Measurements from ENCODE around the gene CPSF7.

The CPSF7 gene

GRCh38 chr11:61460474-61460881, 30.7 kb upstream of the CPSF7 start:
- Histone ChIP-seq H3K79me1 (ENCODE audit: low read depth, low read length) (no peaks in the 10 kb centered on the region), H3K23ac (ENCODE audit: low read depth, low read length, poor library complexity) (no peak overlapping the region), H2BK5ac (ENCODE audit: low read length) (no peak overlapping the region), H3K4ac (ENCODE audit: low read length) (no peak overlapping the region), H3K4me2 (ENCODE audit: insufficient read depth, low read length, poor library complexity, severe bottlenecking) (no peak overlapping the region), H3K4me1 (ENCODE audit: control insufficient read depth in 2 of 2, insufficient read depth in 1 of 2, low read depth in 1 of 2, low read length in 2 of 2) (no peaks in the 10 kb centered on the region), H3K9me3 (replicated peaks in 1 of 2; ENCODE audit: control insufficient read depth in 2 of 2, insufficient read depth in 1 of 2, low read depth in 1 of 2, low read length in 2 of 2) (no peaks in the 10 kb centered on the region), H3K27ac (replicated peaks; ENCODE audit: low read length) (no peak overlapping the region), H3K18ac (ENCODE audit: low read length) (no peak overlapping the region), H3K36me3 (replicated peaks in 1 of 2; ENCODE audit: control insufficient read depth in 2 of 2, insufficient read depth in 2 of 2, low read length in 2 of 2) (peaks cover 4 to 30% of the 10 kb centered on the region in 2 donors), H2BK15ac (ENCODE audit: low read length) (no peak overlapping the region), H2AFZ (ENCODE audit: low read length) (no peak overlapping the region), H3K9ac (ENCODE audit: low read depth, low read length, poor library complexity) (peak overlapping the region; percentile 12), H3K27me3 (ENCODE audit: control insufficient read depth in 3 of 3, insufficient read depth in 3 of 3, low read depth in 1 of 3, low read length in 3 of 3) (no peaks in the 10 kb centered on the region), H3K4me3 (ENCODE audit: low read length in 2 of 2) (no peak overlapping the region), H4K91ac (ENCODE audit: low read depth, low read length, poor library complexity) (no peak overlapping the region), H2AK5ac (ENCODE audit: low read depth, low read length) (no peak overlapping the region), H3K14ac (ENCODE audit: low read length) (no peak overlapping the region), H4K8ac (ENCODE audit: low read depth, low read length) (no peak overlapping the region), H2BK12ac (ENCODE audit: low read length) (no peak overlapping the region), H2BK120ac (ENCODE audit: low read depth, low read length) (no peak overlapping the region)
- no peak for DNase-seq (ENCODE audit: low spot score)
- WGBS, 2 donors (ENCODE audit: extremely low coverage in 2 of 2, insufficient read length in 2 of 2, insufficient replicate concordance in 1 of 2) = no CpG with 5 or more reads among the region's 3 CpGs

- H3K4me1 ChIP-seq (ENCODE audit: control insufficient read depth in 2 of 2, insufficient read depth in 1 of 2, low read depth in 1 of 2, low read length in 2 of 2) = no peaks in the 10 kb centered on the region
- H2BK5ac ChIP-seq (ENCODE audit: low read length) = no peak overlapping the region
- H3K36me3 ChIP-seq (replicated peaks in 1 of 2; ENCODE audit: control insufficient read depth in 2 of 2, insufficient read depth in 2 of 2, low read length in 2 of 2) = peaks cover 14 to 66% of the 10 kb centered on the region in 2 donors
- H2AK5ac ChIP-seq (ENCODE audit: low read depth, low read length) = no peak overlapping the region
- no peaks in the 10 kb centered on the region for H3K9me3 ChIP-seq (replicated peaks in 1 of 2; ENCODE audit: control insufficient read depth in 2 of 2, insufficient read depth in 1 of 2, low read depth in 1 of 2, low read length in 2 of 2)
- no peak overlapping the region for H2AFZ ChIP-seq (ENCODE audit: low read length)
- H4K91ac ChIP-seq (ENCODE audit: low read depth, low read length, poor library complexity) = no peak overlapping the region
- H2BK15ac ChIP-seq (ENCODE audit: low read length) = no peak overlapping the region
- H3K79me1 ChIP-seq (ENCODE audit: low read depth, low read length) = no peaks in the 10 kb centered on the region
- H2BK12ac ChIP-seq (ENCODE audit: low read length) = no peak overlapping the region
- H3K9ac ChIP-seq (ENCODE audit: low read depth, low read length, poor library complexity) = no peak overlapping the region
- no peak overlapping the region for H3K27ac ChIP-seq (replicated peaks; ENCODE audit: low read length)
- H3K27me3 ChIP-seq (ENCODE audit: control insufficient read depth in 3 of 3, insufficient read depth in 3 of 3, low read depth in 1 of 3, low read length in 3 of 3) = no peaks in the 10 kb centered on the region
- no peak overlapping the region for H2BK120ac ChIP-seq (ENCODE audit: low read depth, low read length)
- no peak overlapping the region for H3K4me3 ChIP-seq (ENCODE audit: low read length in 2 of 2)
- no peak overlapping the region for H3K14ac ChIP-seq (ENCODE audit: low read length)
- no peak overlapping the region for H3K18ac ChIP-seq (ENCODE audit: low read length)
- no peak for DNase-seq (ENCODE audit: low spot score)
- no peak overlapping the region for H3K23ac ChIP-seq (ENCODE audit: low read depth, low read length, poor library complexity)
- no peak overlapping the region for H3K4me2 ChIP-seq (ENCODE audit: insufficient read depth, low read length, poor library complexity, severe bottlenecking)
- no CpG with 5 or more reads among the region's 7 CpGs for WGBS, 2 donors (ENCODE audit: extremely low coverage in 2 of 2, insufficient read length in 2 of 2, insufficient replicate concordance in 1 of 2)
- no peak overlapping the region for H3K4ac ChIP-seq (ENCODE audit: low read length)
- no peak overlapping the region for H4K8ac ChIP-seq (ENCODE audit: low read depth, low read length)
Observed at GRCh38 chr11:61454520-61454919, 24.7 kb upstream of the CPSF7 start.

- Histone ChIP-seq H3K14ac (ENCODE audit: low read length) (no peak overlapping the region), H2AFZ (ENCODE audit: low read length) (no peak overlapping the region), H3K9me3 (replicated peaks in 1 of 2; ENCODE audit: control insufficient read depth in 2 of 2, insufficient read depth in 1 of 2, low read depth in 1 of 2, low read length in 2 of 2) (no peaks in the 10 kb centered on the region), H3K36me3 (replicated peaks in 1 of 2; ENCODE audit: control insufficient read depth in 2 of 2, insufficient read depth in 2 of 2, low read length in 2 of 2) (peaks cover 15 to 75% of the 10 kb centered on the region in 2 donors), H4K8ac (ENCODE audit: low read depth, low read length) (no peak overlapping the region), H3K4ac (ENCODE audit: low read length) (no peak overlapping the region), H2BK120ac (ENCODE audit: low read depth, low read length) (no peak overlapping the region), H3K27me3 (ENCODE audit: control insufficient read depth in 3 of 3, insufficient read depth in 3 of 3, low read depth in 1 of 3, low read length in 3 of 3) (no peaks in the 10 kb centered on the region), H2BK5ac (ENCODE audit: low read length) (no peak overlapping the region), H2BK15ac (ENCODE audit: low read length) (no peak overlapping the region), H3K79me1 (ENCODE audit: low read depth, low read length) (no peaks in the 10 kb centered on the region), H3K4me3 (ENCODE audit: low read length in 2 of 2) (no peak overlapping the region), H3K9ac (ENCODE audit: low read depth, low read length, poor library complexity) (no peak overlapping the region), H3K4me2 (ENCODE audit: insufficient read depth, low read length, poor library complexity, severe bottlenecking) (no peak overlapping the region), H2AK5ac (ENCODE audit: low read depth, low read length) (no peak overlapping the region), H3K27ac (replicated peaks; ENCODE audit: low read length) (no peak overlapping the region), H2BK12ac (ENCODE audit: low read length) (no peak overlapping the region), H4K91ac (ENCODE audit: low read depth, low read length, poor library complexity) (no peak overlapping the region), H3K23ac (ENCODE audit: low read depth, low read length, poor library complexity) (no peak overlapping the region), H3K4me1 (ENCODE audit: control insufficient read depth in 2 of 2, insufficient read depth in 1 of 2, low read depth in 1 of 2, low read length in 2 of 2) (no peaks in the 10 kb centered on the region), H3K18ac (ENCODE audit: low read length) (no peak overlapping the region)
- no CpG with 5 or more reads among the region's 3 CpGs for WGBS, 2 donors (ENCODE audit: extremely low coverage in 2 of 2, insufficient read length in 2 of 2, insufficient replicate concordance in 1 of 2)
- DNase-seq (ENCODE audit: low spot score) = no peak
Observed at GRCh38 chr11:61453695-61454094, 23.9 kb upstream of the CPSF7 start.

GRCh38 chr11:61452825-61453224, 23.1 kb upstream of the CPSF7 start:
- no peaks in the 10 kb centered on the region for H3K79me1 ChIP-seq (ENCODE audit: low read depth, low read length)
- no peaks in the 10 kb centered on the region for H3K27me3 ChIP-seq (ENCODE audit: control insufficient read depth in 3 of 3, insufficient read depth in 3 of 3, low read depth in 1 of 3, low read length in 3 of 3)
- no peaks in the 10 kb centered on the region for H3K4me1 ChIP-seq (ENCODE audit: control insufficient read depth in 2 of 2, insufficient read depth in 1 of 2, low read depth in 1 of 2, low read length in 2 of 2)
- H3K4ac ChIP-seq (ENCODE audit: low read length) = no peak overlapping the region
- no peak overlapping the region for H3K23ac ChIP-seq (ENCODE audit: low read depth, low read length, poor library complexity)
- H2BK5ac ChIP-seq (ENCODE audit: low read length) = no peak overlapping the region
- H3K36me3 ChIP-seq (replicated peaks in 1 of 2; ENCODE audit: control insufficient read depth in 2 of 2, insufficient read depth in 2 of 2, low read length in 2 of 2) = peaks cover 21 to 83% of the 10 kb centered on the region in 2 donors
- no peak overlapping the region for H2BK15ac ChIP-seq (ENCODE audit: low read length)
- WGBS, 2 donors (ENCODE audit: extremely low coverage in 2 of 2, insufficient read length in 2 of 2, insufficient replicate concordance in 1 of 2) = no CpG with 5 or more reads among the region's 2 CpGs
- no peak overlapping the region for H3K9ac ChIP-seq (ENCODE audit: low read depth, low read length, poor library complexity)
- H4K8ac ChIP-seq (ENCODE audit: low read depth, low read length) = no peak overlapping the region
- H3K4me2 ChIP-seq (ENCODE audit: insufficient read depth, low read length, poor library complexity, severe bottlenecking) = no peak overlapping the region
- no peak overlapping the region for H3K27ac ChIP-seq (replicated peaks; ENCODE audit: low read length)
- no peak overlapping the region for H2AK5ac ChIP-seq (ENCODE audit: low read depth, low read length)
- no peak for DNase-seq (ENCODE audit: low spot score)
- H4K91ac ChIP-seq (ENCODE audit: low read depth, low read length, poor library complexity) = no peak overlapping the region
- H3K4me3 ChIP-seq (ENCODE audit: low read length in 2 of 2) = no peak overlapping the region
- no peaks in the 10 kb centered on the region for H3K9me3 ChIP-seq (replicated peaks in 1 of 2; ENCODE audit: control insufficient read depth in 2 of 2, insufficient read depth in 1 of 2, low read depth in 1 of 2, low read length in 2 of 2)
- no peak overlapping the region for H3K18ac ChIP-seq (ENCODE audit: low read length)
- no peak overlapping the region for H2BK120ac ChIP-seq (ENCODE audit: low read depth, low read length)
- no peak overlapping the region for H2BK12ac ChIP-seq (ENCODE audit: low read length)
- no peak overlapping the region for H3K14ac ChIP-seq (ENCODE audit: low read length)
- H2AFZ ChIP-seq (ENCODE audit: low read length) = no peak overlapping the region

Data from neuronal stem cell (in vitro differentiated cells).